ENCODE data around the gene DIP2B. TPM values are rescaled to one million over a fixed set of nuclear protein-coding genes. Genes with fewer than 3 reads are reported as not detected.

The DIP2B gene
- total RNA-seq, 1 experiment from 2014 or later, result 30.2 TPM

- TF ChIP-seq SIN3A (IDR thresholded peaks at IDR 0.05; ENCODE audit: borderline replicate concordance, insufficient read depth, low read depth, low read length) (no peak), TCF7L2 (IDR thresholded peaks at IDR 0.05; ENCODE audit: low read depth, low read length) (no peak), POLR2AphosphoS5 (IDR thresholded peaks at IDR 0.05; ENCODE audit: low read depth, low read length) (no peak), CTCF (IDR thresholded peaks at IDR 0.05) (no peak), REST (IDR thresholded peaks at IDR 0.05; ENCODE audit: insufficient read depth in 1 of 2, low read depth in 2 of 2, low read length in 1 of 2) (no peak)
- POLR2A ChIA-PET, result no interaction called here
- H3K27me3 ChIP-seq (ENCODE audit: control insufficient read depth, insufficient read depth, low read length), result no peaks in the 10 kb centered on the region
- peaks cover 16% of the 10 kb centered on the region for H3K36me3 ChIP-seq (ENCODE audit: control insufficient read depth, insufficient read depth, low read length)
- in situ Hi-C loops (cut with HindIII; ENCODE audit: low pct_unique_long_range_greater_than_20kb, low sequenced_read_pairs) (no loop called here), intact Hi-C loops (cut with micrococcal nuclease; ENCODE audit: unreplicated experiment) (no loop called here)
- no peaks in the 10 kb centered on the region for H3K9me3 ChIP-seq (ENCODE audit: control insufficient read depth, insufficient read depth, low read depth, low read length)
- DNase-seq (ENCODE audit: low read depth, low spot score), result no peak
- H3K4me1 ChIP-seq (ENCODE audit: control insufficient read depth, insufficient read depth, low read length), result no peaks in the 10 kb centered on the region
- CTCF ChIA-PET, result no interaction called here
- no TSS peak for BruUV-seq (replicated peaks)
- no peak overlapping the region for H3K27ac ChIP-seq (ENCODE audit: low read length)
- no peak overlapping the region for H3K4me3 ChIP-seq (ENCODE audit: low read depth in 2 of 2, low read length in 2 of 2)
- no peak for ATAC-seq
Observed at GRCh38 chr12:50718760-50719159, 214.0 kb downstream of the DIP2B start.

- peaks cover 16% of the 10 kb centered on the region for H3K36me3 ChIP-seq (ENCODE audit: control insufficient read depth, insufficient read depth, low read length)
- no peak for DNase-seq (ENCODE audit: low read depth, low spot score)
- no peak for TF ChIP-seq REST (IDR thresholded peaks at IDR 0.05; ENCODE audit: insufficient read depth in 1 of 2, low read depth in 2 of 2, low read length in 1 of 2)
- no TSS peak for BruUV-seq (replicated peaks)
- POLR2A ChIA-PET, result no interaction called here
- H3K4me1 ChIP-seq (ENCODE audit: control insufficient read depth, insufficient read depth, low read length), result no peaks in the 10 kb centered on the region
- intact Hi-C loops (cut with micrococcal nuclease; ENCODE audit: unreplicated experiment) (no loop called here), in situ Hi-C loops (cut with HindIII; ENCODE audit: low pct_unique_long_range_greater_than_20kb, low sequenced_read_pairs) (no loop called here)
- no peak overlapping the region for H3K4me3 ChIP-seq (ENCODE audit: low read depth in 2 of 2, low read length in 2 of 2)
- no peaks in the 10 kb centered on the region for H3K27me3 ChIP-seq (ENCODE audit: control insufficient read depth, insufficient read depth, low read length)
- CTCF ChIA-PET, result interaction anchor here (0.7 kb wide), 1 partner anchor 11 kb away, joined by 4 read pairs; no protein-coding TSS in a partner anchor
- no peak for ATAC-seq
- H3K27ac ChIP-seq (ENCODE audit: low read length), result no peak overlapping the region
- H3K9me3 ChIP-seq (ENCODE audit: control insufficient read depth, insufficient read depth, low read depth, low read length), result no peaks in the 10 kb centered on the region
Observed at GRCh38 chr12:50720085-50720484, 215.3 kb downstream of the DIP2B start.

All from Panc1 (cell line).